Stimulated activated CD4-positive, alpha-beta T cell treated with anti-CD3 and anti-CD28 coated beads, Interleukin-1b, Interleukin-23, amount 100 ng/mL, for 4 hours (primary cell): Measurements from ENCODE around the gene RNF145.
A peak's percentile ranks its signal among the peaks of the same experiment; 100 is the strongest.
"Not testable (repeated sequence)": the region's sequence is repeated elsewhere in the genome, so short reads cannot be mapped to it uniquely, and the experiment has no call there.

Experiments
- DNase-seq, 2 donors: peaks; one replicate each; pipeline ENCODE4 v3.0.0-alpha.2; 2020; ENCODE audit warnings: low read depth in 2 of 2

The RNF145 gene

DNA sequence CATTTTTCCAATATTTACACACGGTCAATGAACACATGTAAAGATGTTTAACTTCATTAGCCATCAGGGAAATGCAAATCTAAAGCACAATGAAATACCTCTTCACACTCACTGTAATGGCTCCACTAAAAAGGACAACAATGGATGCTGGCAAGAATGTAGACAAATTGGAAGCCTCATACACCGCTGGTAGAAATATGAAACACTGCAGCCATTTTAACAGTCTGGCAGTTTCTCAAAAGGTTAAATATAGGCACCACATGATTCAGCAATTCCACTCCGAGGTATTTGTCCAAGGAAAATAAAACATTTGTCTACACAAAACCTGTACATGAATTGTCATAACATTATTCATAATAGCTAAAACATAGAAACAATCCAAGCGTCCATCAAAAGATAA lies 20.0 kb downstream of the RNF145 start:
- DNase-seq = no peak

DNA sequence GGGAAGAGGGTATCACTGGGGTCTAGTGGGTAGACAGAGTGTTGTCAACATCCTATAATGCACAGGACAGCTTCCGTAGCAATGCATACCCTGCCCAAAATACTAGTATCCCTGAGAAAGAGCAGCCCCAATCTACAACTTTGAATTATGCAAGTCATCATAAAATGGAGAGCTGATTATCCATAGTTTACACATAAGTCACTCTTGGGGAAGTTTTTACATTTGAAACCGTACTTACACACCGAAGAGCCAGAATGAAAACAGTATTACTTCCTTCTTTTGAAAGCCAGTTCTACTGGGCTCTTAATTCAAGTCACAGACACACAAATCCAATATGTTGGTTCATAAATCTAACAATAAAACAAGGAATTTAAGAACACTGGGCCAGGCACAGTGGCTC lies 21.6 kb downstream of the RNF145 start:
- no peak for DNase-seq

GRCh38 chr5:159186319-159186718 lies 23.0 kb downstream of the RNF145 start:
- DNase-seq = no peak

DNA sequence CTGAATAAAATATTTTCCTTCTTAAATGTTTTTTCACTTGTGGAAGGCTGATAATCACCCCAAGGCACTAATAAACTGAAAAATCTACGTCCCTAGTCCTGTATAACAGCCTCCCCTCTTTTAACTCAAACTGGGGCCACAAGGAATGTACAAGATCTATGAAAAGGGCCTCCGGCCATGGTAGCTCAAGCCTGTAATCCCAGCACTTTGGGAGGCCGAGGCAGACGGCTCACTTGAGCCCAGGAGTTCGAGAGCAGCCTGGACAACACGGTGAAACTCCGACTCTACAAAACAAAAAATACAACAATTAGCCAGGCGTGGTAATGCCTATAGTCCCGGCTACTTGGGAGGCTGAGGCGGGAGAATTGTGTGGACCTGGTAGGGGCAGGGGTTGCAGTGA lies 23.6 kb downstream of the RNF145 start:
- no peak for DNase-seq

DNA sequence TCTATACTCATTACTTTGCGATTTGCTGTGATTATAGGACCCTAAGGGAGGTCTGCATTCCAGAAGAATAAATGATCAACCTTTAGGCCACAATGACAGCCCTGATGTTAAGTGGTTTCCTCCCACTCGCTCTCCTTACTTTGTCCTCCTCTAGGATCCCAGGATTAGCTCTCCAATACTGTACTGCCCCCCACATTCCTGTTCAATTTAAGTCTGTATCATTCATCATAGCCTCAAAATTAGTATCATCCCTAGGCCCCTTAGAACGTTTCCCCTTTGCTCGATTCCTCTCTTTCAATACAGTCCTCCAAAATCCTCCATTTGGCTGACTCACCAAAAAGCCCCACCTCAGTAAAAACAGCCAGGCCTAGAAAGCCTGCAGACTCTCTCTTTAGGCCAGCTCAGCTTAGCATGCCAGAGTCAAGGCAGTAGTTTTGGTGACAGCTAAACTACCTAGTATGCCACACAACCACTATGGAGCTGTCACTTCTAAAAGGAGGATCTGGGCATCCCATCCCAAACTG lies 24.4 kb downstream of the RNF145 start:
- DNase-seq = peak in 1 of 2 donors; percentile 18

GRCh38 chr5:159184236-159184635 lies 25.1 kb downstream of the RNF145 start:
- DNase-seq = no peak

DNA sequence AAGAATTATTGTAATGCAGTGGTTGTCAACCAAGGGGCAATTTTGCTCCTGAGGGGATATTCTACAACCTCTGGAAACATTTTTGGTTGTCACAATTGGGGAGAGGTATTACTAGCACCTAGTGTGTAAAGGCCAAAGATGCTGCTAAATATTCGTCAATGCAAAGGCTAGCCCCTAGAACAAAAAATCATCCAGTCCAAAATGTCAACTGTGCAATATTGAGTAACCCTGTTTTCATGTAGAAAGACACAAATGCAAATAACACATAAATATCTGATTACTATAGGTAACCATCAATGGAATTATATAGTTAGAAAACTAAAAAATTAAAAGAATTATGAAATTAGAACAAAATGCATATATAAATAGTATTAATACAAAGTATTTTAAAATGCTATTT lies 26.1 kb downstream of the RNF145 start:
- no peak for DNase-seq

DNA sequence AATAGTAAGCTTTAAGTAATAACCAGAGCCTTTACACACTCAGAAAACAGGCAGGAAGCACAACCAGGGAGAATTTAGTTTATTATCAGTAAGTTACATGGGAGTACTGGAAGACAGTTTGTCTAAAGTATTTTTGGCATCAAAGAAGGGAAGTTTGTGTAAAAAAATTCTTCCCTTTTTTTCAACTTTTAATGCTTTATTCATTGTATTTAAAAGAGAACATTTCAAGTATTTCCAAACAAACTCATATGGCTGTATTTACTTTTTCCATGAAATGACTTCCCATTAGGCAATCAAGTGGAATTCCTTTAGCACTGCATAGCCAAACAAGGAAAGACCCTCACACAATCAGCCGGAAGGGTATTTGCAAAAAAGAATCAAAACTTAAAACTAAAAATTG lies 26.7 kb downstream of the RNF145 start:
- DNase-seq = no peak

GRCh38 chr5:159181651-159182050 lies 27.7 kb downstream of the RNF145 start:
- DNase-seq = no peak

GRCh38 chr5:159181152-159181551 lies 28.2 kb downstream of the RNF145 start:
- no peak for DNase-seq

DNA sequence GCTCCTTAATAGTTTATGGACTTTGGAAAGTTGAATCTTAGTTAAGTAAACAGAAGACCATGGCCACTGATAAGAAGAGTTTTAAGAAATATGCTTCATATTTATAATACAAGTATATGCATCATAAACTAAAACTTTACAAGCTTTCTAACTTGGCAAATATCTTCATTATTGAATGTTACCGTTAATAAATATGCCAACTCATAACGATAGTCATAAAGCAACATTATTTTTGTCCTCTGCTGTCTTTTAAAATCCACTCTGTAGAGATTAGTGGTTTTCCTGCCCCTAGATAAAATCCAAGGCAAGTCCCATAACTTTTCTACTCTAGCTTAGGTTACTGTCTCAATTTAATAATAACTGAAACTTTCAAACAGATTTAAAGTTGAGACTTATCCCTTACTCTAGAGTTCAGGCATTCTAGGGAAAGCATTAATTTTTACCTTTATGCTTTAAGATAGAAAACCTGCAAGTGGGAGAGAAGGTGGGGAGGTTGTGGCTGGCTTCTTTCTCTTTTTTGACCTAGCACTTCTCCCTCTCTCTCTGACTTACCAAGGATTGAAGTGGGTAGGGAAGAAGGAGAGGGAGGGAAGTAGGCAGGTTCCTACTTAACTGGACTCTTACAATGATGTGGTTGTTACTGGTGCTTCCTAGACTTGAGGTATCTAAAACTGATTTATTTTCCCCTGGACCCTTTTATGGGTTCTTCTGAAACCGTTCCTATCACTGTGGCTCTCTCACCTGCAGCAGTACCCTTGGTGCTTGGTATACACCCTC lies 29.6 kb downstream of the RNF145 start:
- DNase-seq = no peak

DNA sequence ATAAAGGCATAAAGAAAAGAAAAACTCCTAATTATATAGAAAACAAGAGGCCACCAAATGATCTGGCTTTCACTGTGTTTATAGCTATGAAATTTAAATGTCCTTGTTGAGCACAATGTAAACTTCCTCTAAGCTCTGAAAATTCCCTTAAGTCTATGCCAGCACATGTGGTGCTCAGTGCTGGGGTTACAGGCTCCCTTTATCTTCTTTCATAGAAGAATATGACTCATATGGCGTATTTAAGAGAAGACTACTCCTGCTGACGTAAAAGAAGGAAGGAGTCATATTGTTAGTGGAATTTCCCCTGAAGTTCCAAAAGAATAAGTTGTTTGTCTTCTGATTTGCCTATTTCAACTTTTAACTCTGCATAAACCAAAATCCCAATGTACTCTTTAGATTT lies 30.4 kb downstream of the RNF145 start:
- DNase-seq = no peak

GRCh38 chr5:159175547-159175946 lies 33.8 kb downstream of the RNF145 start:
- no peak for DNase-seq

DNA sequence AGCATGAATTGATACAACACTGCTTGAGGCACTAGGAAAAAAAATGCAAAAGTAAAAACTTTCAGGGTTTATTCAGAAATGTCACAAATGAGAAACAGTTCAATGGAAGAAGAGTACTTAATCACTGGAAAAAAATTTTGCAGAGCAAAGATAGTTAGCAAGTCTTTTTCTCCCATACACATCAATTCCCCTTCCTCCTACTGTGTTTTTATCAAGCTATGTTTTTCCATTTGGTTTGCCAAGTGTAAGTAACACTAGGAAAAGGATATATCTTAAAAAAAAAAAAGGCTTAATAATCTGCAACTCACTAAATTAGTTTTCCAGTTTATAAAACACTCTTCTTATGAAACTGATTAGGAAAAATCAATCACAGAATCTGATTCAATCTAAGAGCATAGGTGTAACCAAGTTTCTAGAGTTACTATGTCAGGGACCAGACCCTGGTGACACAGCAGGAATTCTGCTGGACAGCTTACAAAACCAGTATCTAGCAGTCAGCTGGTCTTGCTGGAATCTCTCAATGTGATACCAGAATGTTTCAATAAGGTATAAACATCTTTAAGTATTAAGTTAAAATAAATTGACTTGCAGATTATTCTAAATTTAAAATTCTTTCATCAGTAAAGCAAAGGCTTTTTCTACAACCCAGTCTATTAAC lies 34.7 kb downstream of the RNF145 start:
- DNase-seq = no peak

DNA sequence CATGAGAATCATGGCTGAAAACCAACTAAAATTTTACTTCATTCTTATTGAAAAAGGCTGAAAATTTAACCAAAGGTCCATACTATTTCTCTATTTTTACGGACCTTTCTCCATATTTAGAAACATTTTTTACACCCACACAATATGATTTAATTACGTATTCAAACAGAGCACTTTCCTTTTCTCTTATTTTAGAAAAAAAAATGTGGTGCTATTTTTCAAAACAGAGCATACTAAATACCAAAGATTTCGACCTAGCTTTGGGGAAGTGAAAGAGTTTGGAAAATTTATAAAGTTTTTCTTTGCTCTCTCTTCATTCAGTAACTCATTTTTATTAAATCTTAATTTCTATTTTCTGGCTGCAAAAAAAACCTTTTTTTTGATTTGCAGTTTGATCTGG lies 38.1 kb downstream of the RNF145 start:
- DNase-seq = no peak

DNA sequence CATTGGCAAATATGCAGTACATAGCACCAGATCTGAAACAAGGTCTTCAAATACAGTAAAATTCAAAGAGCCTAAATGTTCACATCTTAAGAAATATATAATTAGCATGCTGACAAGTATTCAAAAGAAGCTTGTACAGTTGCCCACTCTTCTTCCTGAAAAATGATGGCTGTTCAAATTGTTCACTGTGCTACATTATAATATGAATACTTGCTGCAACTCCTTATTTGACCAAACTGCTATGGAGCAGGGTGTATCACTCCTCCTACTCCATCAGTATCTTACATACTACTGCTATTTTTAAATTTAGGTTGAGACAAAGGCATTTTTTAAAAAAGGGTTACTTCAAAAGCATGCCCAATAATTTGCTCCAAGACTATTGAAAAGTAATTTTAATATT lies 39.3 kb downstream of the RNF145 start:
- no peak for DNase-seq

DNA sequence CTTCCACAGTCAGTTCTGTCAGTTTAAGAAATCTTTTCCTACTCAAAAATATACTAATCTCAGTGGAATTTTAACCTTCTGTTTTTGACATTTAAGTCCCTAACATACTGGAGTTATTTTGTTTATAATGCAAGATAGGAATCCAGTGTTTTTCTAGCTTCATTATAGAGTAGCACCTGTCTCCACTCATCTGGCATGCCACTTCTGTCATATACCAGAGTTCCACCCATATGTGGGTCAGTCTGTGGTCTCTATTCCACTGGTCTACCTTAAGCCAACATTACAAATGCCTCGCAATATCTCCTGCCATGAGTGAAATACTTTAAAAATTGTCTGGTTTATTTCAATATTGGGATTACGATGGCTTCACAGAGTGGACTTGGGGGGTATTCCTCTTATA lies 42.9 kb downstream of the RNF145 start:
- DNase-seq = no peak

DNA sequence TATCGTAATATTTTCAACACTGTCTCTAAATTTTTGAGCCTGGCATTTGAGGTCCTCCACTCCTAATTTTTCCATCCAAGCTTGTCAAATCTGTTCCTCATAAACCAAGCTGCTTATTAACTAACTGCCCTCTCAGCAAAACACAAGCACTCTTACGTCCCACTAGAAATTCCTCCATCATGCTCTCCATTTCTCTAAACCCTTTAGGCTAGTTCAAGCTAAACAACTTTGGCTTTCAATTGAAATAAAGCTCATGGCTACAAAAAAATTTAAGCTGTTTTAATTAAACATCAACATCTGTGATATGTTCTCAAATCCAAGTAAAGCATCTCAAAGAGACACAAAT lies 45.7 kb downstream of the RNF145 start:
- DNase-seq = no peak

DNA sequence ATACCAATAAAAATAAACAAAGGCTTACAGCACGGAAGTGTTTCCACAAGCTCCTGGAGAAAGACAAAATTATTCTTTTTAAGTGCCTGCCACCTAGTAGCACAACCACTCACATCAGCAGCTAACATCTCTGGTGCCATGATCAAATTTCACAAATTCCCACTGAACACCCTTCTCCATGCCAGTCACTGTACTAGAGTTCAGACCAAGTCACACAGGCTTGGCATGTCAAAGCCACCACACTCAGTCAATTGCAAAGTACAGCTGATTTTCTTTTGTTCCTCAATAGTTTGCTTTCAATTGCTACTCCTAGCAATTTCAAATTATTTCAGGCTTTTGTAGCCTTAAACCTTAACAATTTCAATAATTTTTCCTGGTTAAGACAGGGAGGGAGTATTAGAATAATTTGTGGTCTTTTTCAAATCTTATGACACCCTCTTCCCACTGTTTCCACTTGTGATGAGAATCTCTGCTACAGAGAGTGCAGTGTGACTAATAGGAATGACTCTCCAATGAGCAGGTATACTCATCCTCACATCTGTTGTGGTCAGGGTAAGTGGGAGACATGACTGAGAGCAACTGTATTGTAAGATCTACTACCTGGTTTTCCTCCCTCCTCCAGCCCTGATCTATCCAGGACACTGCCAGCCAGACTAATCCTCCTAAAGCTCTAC lies 46.2 kb downstream of the RNF145 start:
- DNase-seq = no peak

GRCh38 chr5:159161361-159162214 lies 47.8 kb downstream of the RNF145 start:
- no peak for DNase-seq

- DNase-seq = not testable (repeated sequence)
These were observed 50.7 kb downstream of the RNF145 start for GRCh38 chr5:159158553-159159091.

DNA sequence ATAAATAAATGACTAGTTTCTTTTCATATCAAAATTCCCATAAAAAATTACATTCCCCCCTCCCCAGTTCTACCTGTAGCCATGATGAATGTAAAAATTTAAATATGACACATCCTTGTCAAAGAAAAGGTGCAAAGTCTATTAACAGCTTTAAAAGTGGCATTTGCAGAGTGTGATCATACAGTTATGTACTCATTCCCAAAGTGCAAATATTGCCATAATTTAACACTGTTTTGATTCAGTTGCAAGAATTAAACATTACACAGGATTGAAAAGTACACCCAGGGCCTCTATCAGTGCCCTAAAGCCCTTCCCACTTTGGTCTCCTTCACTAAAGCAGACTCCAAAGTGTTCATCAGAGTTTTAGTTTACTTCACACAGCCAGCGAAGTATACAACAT lies 51.8 kb downstream of the RNF145 start:
- no peak for DNase-seq
